Measurements from ENCODE around the gene POR. TPM values are rescaled to one million over a fixed set of nuclear protein-coding genes. Genes with fewer than 3 reads are reported as not detected.

Gene POR
- total RNA-seq, 1 donor from 2014 or later = 232 TPM

- Histone ChIP-seq H3K4me3 (no peak overlapping the region), H3K36me3 (peaks cover 44% of the 10 kb centered on the region), H3K27ac (no peak overlapping the region), H3K4me1 (peaks cover 27% of the 10 kb centered on the region), H3K27me3 (no peaks in the 10 kb centered on the region), H3K9me3 (no peaks in the 10 kb centered on the region)
- TF ChIP-seq CTCF (IDR thresholded peaks at IDR 0.05) = no peak
- DNase-seq = no peak
- no peak for ATAC-seq
- intact Hi-C loops (cut with DNase I) = no loop called here
These were observed 46.3 kb downstream of the POR start for GRCh38 chr7:75961218-75961617.

- no peak for ATAC-seq
- intact Hi-C loops (cut with DNase I) = no loop called here
- Histone ChIP-seq H3K4me3 (no peak overlapping the region), H3K4me1 (peaks cover 33% of the 10 kb centered on the region), H3K36me3 (peaks cover 42% of the 10 kb centered on the region), H3K9me3 (no peaks in the 10 kb centered on the region), H3K27ac (peak overlapping the region; percentile 76), H3K27me3 (no peaks in the 10 kb centered on the region)
- DNase-seq = peak; percentile 60
- TF ChIP-seq CTCF (IDR thresholded peaks at IDR 0.05) = no peak
These were observed 47.8 kb downstream of the POR start for GRCh38 chr7:75962607-75963380.

GRCh38 chr7:75963381-75963995, 48.5 kb downstream of the POR start:
- ATAC-seq = no peak
- peaks cover 35% of the 10 kb centered on the region for H3K36me3 ChIP-seq
- no peak overlapping the region for H3K4me3 ChIP-seq
- H3K9me3 ChIP-seq = no peaks in the 10 kb centered on the region
- intact Hi-C loops (cut with DNase I) = no loop called here
- no peak for TF ChIP-seq CTCF (IDR thresholded peaks at IDR 0.05)
- H3K27me3 ChIP-seq = no peaks in the 10 kb centered on the region
- DNase-seq = no peak
- peaks cover 36% of the 10 kb centered on the region for H3K4me1 ChIP-seq
- peak overlapping the region; percentile 76 for H3K27ac ChIP-seq

- DNase-seq (no peak), ATAC-seq (no peak)
- no peaks in the 10 kb centered on the region for H3K27me3 ChIP-seq
- H3K36me3 ChIP-seq = peaks cover 25% of the 10 kb centered on the region
- H3K4me1 ChIP-seq = peaks cover 36% of the 10 kb centered on the region
- H3K27ac ChIP-seq = peak overlapping the region; percentile 76
- no peak for TF ChIP-seq CTCF (IDR thresholded peaks at IDR 0.05)
- no peaks in the 10 kb centered on the region for H3K9me3 ChIP-seq
- no peak overlapping the region for H3K4me3 ChIP-seq
- intact Hi-C loops (cut with DNase I) = no loop called here
These were observed 50.7 kb downstream of the POR start for GRCh38 chr7:75965617-75966016.

- no peak for DNase-seq
These were observed 51.4 kb downstream of the POR start for GRCh38 chr7:75966190-75966961.

More at GRCh38 chr7:75966190-75966961, 51.4 kb downstream of the POR start:
- intact Hi-C loops (cut with DNase I) = no loop called here
- peaks cover 40% of the 10 kb centered on the region for H3K4me1 ChIP-seq
- peaks cover 23% of the 10 kb centered on the region for H3K36me3 ChIP-seq
- H3K9me3 ChIP-seq = no peaks in the 10 kb centered on the region
- no peak for TF ChIP-seq CTCF (IDR thresholded peaks at IDR 0.05)
- H3K4me3 ChIP-seq = no peak overlapping the region
- ATAC-seq = peak; percentile 25
- no peaks in the 10 kb centered on the region for H3K27me3 ChIP-seq
- H3K27ac ChIP-seq = peak overlapping the region; percentile 76
